Measurements from ENCODE around the gene TBX18.
A peak's percentile ranks its signal among the peaks of the same experiment; 100 is the strongest.

TBX18 gene

GRCh38 chr6:84743616-84744015 is 20.8 kb downstream of the TBX18 start:
- DNase-seq (ENCODE audit: low read depth) = no peak

- no peak for DNase-seq (ENCODE audit: low read depth)
Measured at GRCh38 chr6:84740385-84740784, 24.0 kb downstream of the TBX18 start.

- no peak for DNase-seq (ENCODE audit: low read depth)
Measured at GRCh38 chr6:84739866-84740208, 24.6 kb downstream of the TBX18 start.

- DNase-seq (ENCODE audit: low read depth) = no peak
Measured at GRCh38 chr6:84738996-84739865, 25.2 kb downstream of the TBX18 start.

- no peak for DNase-seq (ENCODE audit: low read depth)
Measured at GRCh38 chr6:84733889-84734288, 30.5 kb downstream of the TBX18 start.

GRCh38 chr6:84731901-84732300 is 32.5 kb downstream of the TBX18 start:
- no peak for DNase-seq (ENCODE audit: low read depth)

- no peak for DNase-seq (ENCODE audit: low read depth)
Measured at GRCh38 chr6:84731401-84731800, 33.0 kb downstream of the TBX18 start.

- no peak for DNase-seq (ENCODE audit: low read depth)
Measured at GRCh38 chr6:84728602-84729001, 35.8 kb downstream of the TBX18 start.

- DNase-seq (ENCODE audit: low read depth) = no peak
Measured at GRCh38 chr6:84719152-84719551, 45.2 kb downstream of the TBX18 start.

- no peak for DNase-seq (ENCODE audit: low read depth)
Measured at GRCh38 chr6:84718038-84718955, 46.1 kb downstream of the TBX18 start.

GRCh38 chr6:84709121-84709520 is 55.3 kb downstream of the TBX18 start:
- DNase-seq (ENCODE audit: low read depth) = no peak

GRCh38 chr6:84707171-84707570 is 57.2 kb downstream of the TBX18 start:
- DNase-seq (ENCODE audit: low read depth) = no peak

- peak; percentile 30 for DNase-seq (ENCODE audit: low read depth)
Measured at GRCh38 chr6:84696166-84696565, 68.2 kb downstream of the TBX18 start.

- DNase-seq (ENCODE audit: low read depth) = no peak
Measured at GRCh38 chr6:84691978-84692623, 72.3 kb downstream of the TBX18 start.

- DNase-seq (ENCODE audit: low read depth) = peak; percentile 47
Measured at GRCh38 chr6:84688141-84688873, 76.1 kb downstream of the TBX18 start.

- DNase-seq (ENCODE audit: low read depth) = peak; percentile 34
Measured at GRCh38 chr6:84687431-84687830, 77.0 kb downstream of the TBX18 start.

- DNase-seq (ENCODE audit: low read depth) = no peak
Measured at GRCh38 chr6:84685983-84686584, 78.3 kb downstream of the TBX18 start.

- no peak for DNase-seq (ENCODE audit: low read depth)
Measured at GRCh38 chr6:84681693-84682326, 82.6 kb downstream of the TBX18 start.

GRCh38 chr6:84675651-84676050 is 88.7 kb downstream of the TBX18 start:
- no peak for DNase-seq (ENCODE audit: low read depth)

- no peak for DNase-seq (ENCODE audit: low read depth)
Measured at GRCh38 chr6:84674395-84674794, 90.0 kb downstream of the TBX18 start.

GRCh38 chr6:84671183-84671582 is 93.2 kb downstream of the TBX18 start:
- no peak for DNase-seq (ENCODE audit: low read depth)

All from GM04503 (cell line).